ENCODE results near the gene STRN3.
A peak's percentile ranks its signal among the peaks of the same experiment; 100 is the strongest.

STRN3 gene

GRCh38 chr14:31029016-31029970, 3.1 kb upstream of the STRN3 start:
- DNase-seq (ENCODE audit: insufficient read length) (no peak), FAIRE-seq (no peak)
- TF ChIP-seq POLR2A (IDR thresholded peaks at IDR 0.05; ENCODE audit: low read depth, low read length) (no peak), TAF1 (IDR thresholded peaks at IDR 0.05; ENCODE audit: borderline replicate concordance, low read depth, low read length) (no peak), POLR2AphosphoS5 (IDR thresholded peaks at IDR 0.05; ENCODE audit: low read depth, low read length) (no peak)

GRCh38 chr14:31027847-31028246, 1.7 kb upstream of the STRN3 start:
- DNase-seq (ENCODE audit: insufficient read length) (no peak), FAIRE-seq (no peak)

DNA sequence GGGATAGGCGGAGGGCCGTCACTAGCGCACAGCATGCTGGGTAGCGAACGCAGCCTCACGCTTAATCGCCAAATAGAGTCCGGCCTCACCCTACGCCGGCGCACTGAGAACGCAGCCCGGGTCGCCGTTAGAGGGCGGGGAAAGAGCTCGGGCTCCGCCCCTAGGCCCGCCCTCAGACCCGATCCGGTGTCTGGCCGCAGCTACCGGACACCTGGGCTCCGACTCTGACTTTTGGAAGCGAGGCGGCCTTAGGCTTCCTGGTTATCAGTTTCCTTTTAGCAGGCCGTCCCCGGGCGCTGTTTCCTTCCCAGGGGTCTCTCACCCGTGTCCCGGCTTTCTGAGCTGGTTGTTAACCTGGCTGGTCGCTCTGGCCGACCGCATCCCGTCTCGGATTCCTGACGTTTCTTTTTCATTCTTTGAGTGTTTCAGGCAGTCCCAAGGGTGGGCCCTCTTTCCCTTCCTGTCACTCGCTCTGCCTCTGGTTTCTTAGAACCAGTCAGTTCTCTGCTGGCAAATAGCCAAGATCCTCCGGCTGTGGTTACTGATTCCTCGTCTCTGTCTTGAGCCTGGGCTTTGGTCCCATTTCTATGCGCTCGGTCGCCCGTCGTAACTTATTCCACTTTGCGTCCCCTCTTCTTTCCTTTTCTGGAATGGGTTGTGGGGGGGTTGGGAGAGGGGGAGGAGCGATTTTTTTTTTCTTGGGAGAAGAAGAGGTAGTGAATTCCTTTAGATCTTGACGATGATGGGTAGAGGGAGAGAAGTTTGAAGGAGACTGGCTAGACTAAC, 464 bp upstream of the STRN3 start:
- peak; percentile 79 for DNase-seq (ENCODE audit: insufficient read length)
- peak; percentile 95 for FAIRE-seq
- peak; percentile 60; the same call in 1 of the 2 replicates for TF ChIP-seq TAF1 (IDR thresholded peaks at IDR 0.05; ENCODE audit: borderline replicate concordance, low read depth, low read length)
- TF ChIP-seq POLR2AphosphoS5 (IDR thresholded peaks at IDR 0.05; ENCODE audit: low read depth, low read length): peak; percentile 73
- peak; percentile 83 for TF ChIP-seq POLR2A (IDR thresholded peaks at IDR 0.05; ENCODE audit: low read depth, low read length)

More at GRCh38 chr14:31027847-31028246, 1.7 kb upstream of the STRN3 start:
- TF ChIP-seq TAF1 (IDR thresholded peaks at IDR 0.05; ENCODE audit: borderline replicate concordance, low read depth, low read length) (no peak), POLR2AphosphoS5 (IDR thresholded peaks at IDR 0.05; ENCODE audit: low read depth, low read length) (no peak), POLR2A (IDR thresholded peaks at IDR 0.05; ENCODE audit: low read depth, low read length) (no peak)

- peak; percentile 17 for DNase-seq (ENCODE audit: insufficient read length)
- TF ChIP-seq POLR2A (IDR thresholded peaks at IDR 0.05; ENCODE audit: low read depth, low read length) (peak; percentile 43; the same call in 1 of the 2 replicates), TAF1 (IDR thresholded peaks at IDR 0.05; ENCODE audit: borderline replicate concordance, low read depth, low read length) (peak; percentile 87), POLR2AphosphoS5 (IDR thresholded peaks at IDR 0.05; ENCODE audit: low read depth, low read length) (no peak)
- peak; percentile 38 for FAIRE-seq
Observed at GRCh38 chr14:31025367-31026076, 657 bp downstream of the STRN3 start, which contains the start of gene AP4S1. TSS of gene AP4S1 (plus strand) at chr14:31025649. CDS start at chr14:31066197, 40,548 bp downstream.

- DNase-seq (ENCODE audit: insufficient read length): no peak
- FAIRE-seq: no peak
- TF ChIP-seq POLR2A (IDR thresholded peaks at IDR 0.05; ENCODE audit: low read depth, low read length) (no peak), POLR2AphosphoS5 (IDR thresholded peaks at IDR 0.05; ENCODE audit: low read depth, low read length) (no peak), TAF1 (IDR thresholded peaks at IDR 0.05; ENCODE audit: borderline replicate concordance, low read depth, low read length) (no peak)
Observed at GRCh38 chr14:31024577-31025366, 1.4 kb downstream of the STRN3 start.

DNA sequence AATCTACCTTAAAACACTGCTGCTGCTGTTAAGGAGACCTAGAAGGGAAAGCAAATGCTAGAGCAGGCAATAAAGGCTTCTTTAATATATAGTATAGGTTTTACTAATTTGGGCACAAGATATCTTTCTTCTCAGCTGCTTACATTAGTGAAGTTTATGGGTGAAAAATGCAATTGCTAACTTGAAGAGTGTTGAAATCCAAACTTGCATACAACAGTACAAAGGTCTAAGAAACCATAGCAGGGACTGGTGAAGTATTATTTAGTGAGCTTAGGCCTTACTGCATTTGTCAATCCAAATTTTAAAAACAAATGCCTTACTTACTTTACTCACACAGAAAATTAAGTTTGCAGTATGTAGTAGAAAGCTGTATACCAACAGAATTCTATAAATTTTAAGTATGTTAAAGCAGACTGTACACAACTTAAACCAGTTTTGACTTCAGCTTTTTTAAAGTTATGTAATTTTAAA, 2.1 kb downstream of the STRN3 start:
- TF ChIP-seq POLR2AphosphoS5 (IDR thresholded peaks at IDR 0.05; ENCODE audit: low read depth, low read length): no peak
- no peak for TF ChIP-seq POLR2A (IDR thresholded peaks at IDR 0.05; ENCODE audit: low read depth, low read length)
- TF ChIP-seq TAF1 (IDR thresholded peaks at IDR 0.05; ENCODE audit: borderline replicate concordance, low read depth, low read length): no peak
- DNase-seq (ENCODE audit: insufficient read length) (no peak), FAIRE-seq (peak; percentile 14)

DNA sequence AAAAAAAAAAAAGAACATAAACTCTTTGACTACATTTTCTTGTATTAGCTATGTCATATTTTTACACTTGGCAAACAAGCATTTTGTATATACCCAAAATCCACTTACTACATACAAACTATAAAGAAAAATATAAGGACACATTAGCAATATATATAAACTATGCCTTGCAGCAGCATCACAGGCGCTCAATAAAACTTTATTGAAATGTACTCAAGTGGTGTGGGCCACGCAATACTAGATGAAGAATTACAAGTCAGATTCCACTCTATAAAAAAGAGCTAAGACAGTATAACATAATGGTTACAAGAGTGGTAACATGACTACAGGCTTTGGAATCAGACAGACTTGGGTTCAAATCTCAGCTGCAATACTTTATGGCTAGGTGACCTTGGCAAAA, 3.8 kb downstream of the STRN3 start:
- DNase-seq (ENCODE audit: insufficient read length): no peak
- TF ChIP-seq POLR2AphosphoS5 (IDR thresholded peaks at IDR 0.05; ENCODE audit: low read depth, low read length) (no peak), TAF1 (IDR thresholded peaks at IDR 0.05; ENCODE audit: borderline replicate concordance, low read depth, low read length) (no peak), POLR2A (IDR thresholded peaks at IDR 0.05; ENCODE audit: low read depth, low read length) (no peak)
- FAIRE-seq: no peak

GRCh38 chr14:31021576-31021949, 4.6 kb downstream of the STRN3 start:
- no peak for TF ChIP-seq POLR2AphosphoS5 (IDR thresholded peaks at IDR 0.05; ENCODE audit: low read depth, low read length)
- no peak for TF ChIP-seq POLR2A (IDR thresholded peaks at IDR 0.05; ENCODE audit: low read depth, low read length)
- no peak for TF ChIP-seq TAF1 (IDR thresholded peaks at IDR 0.05; ENCODE audit: borderline replicate concordance, low read depth, low read length)
- DNase-seq (ENCODE audit: insufficient read length) (no peak), FAIRE-seq (no peak)

GRCh38 chr14:31020834-31021575, 5.2 kb downstream of the STRN3 start:
- FAIRE-seq (no peak), DNase-seq (ENCODE audit: insufficient read length) (no peak)
- TF ChIP-seq POLR2A (IDR thresholded peaks at IDR 0.05; ENCODE audit: low read depth, low read length) (no peak), POLR2AphosphoS5 (IDR thresholded peaks at IDR 0.05; ENCODE audit: low read depth, low read length) (no peak), TAF1 (IDR thresholded peaks at IDR 0.05; ENCODE audit: borderline replicate concordance, low read depth, low read length) (no peak)
